B cell (primary cell): ENCODE results near the gene PRDX1. TPM values are rescaled to one million over a fixed set of nuclear protein-coding genes. Genes with fewer than 3 reads are reported as not detected.

Experiments
- ATAC-seq: fragments of 200-7000 bp; cut with Tn5 transposase; one replicate; pipeline ENCODE4 v1.10.0; 2021; ENCODE audit warnings: low read depth, mild to moderate bottlenecking, moderate number of reproducible peaks, moderate library complexity
- CTCF ChIA-PET: fragments of 350-600 bp; sonication (Branson Sonifier 250); formaldehyde crosslinking; loops from one replicate; lab custom pipeline; 2021; ENCODE audit warnings: antibody characterized with exemption, inconsistent platforms; lab: Charles Lee
- POLR2A ChIA-PET: fragments of 350-600 bp; sonication (Branson Sonifier 250); formaldehyde crosslinking; loops from one replicate; lab custom pipeline; 2021; ENCODE audit warnings: antibody characterized with exemption; lab: Charles Lee
- DNase-seq: peaks from one replicate; pipeline ENCODE4 v3.0.0; 2013
- H2AFZ ChIP-seq: 2 replicates; pipeline ENCODE4 v1.6.1; 2012; ENCODE audit warnings: mild to moderate bottlenecking, low read depth, low read length; ENCODE audit not compliant: insufficient read depth, poor library complexity, severe bottlenecking
- H3K27ac ChIP-seq, 2 donors: 1 replicate in 1 of 2; 2 replicates in 1 of 2; pipeline ENCODE4 v1.5.1; 2012 to 2013; ENCODE audit warnings: low read length in 2 of 2, mild to moderate bottlenecking in 2 of 2, moderate library complexity in 1 of 2
- H3K27me3 ChIP-seq, 4 experiments: fragments of 200-600 bp in 1 of 4; sonication (generic) in 1 of 4; replicated peaks in 1 of 4; 1 replicate in 2 of 4; 2 replicates in 2 of 4; pipeline versions ENCODE4 v1.6.1 to v1.7.0; 2013 to 2016; ENCODE audit warnings: low read length in 3 of 4, mild to moderate bottlenecking in 2 of 4, mixed read lengths in 1 of 4, moderate library complexity in 1 of 4; ENCODE audit not compliant: insufficient read depth in 4 of 4, control insufficient read depth in 3 of 4; ENCODE audit errors: control extremely low read depth in 1 of 4
- H3K36me3 ChIP-seq, 2 experiments: replicated peaks in 1 of 2; 1 replicate in 1 of 2; 2 replicates in 1 of 2; pipeline versions ENCODE4 v1.6.1 to v1.7.1; 2013; ENCODE audit warnings: low read length in 1 of 2; ENCODE audit not compliant: insufficient read depth in 2 of 2, control insufficient read depth in 1 of 2; ENCODE audit errors: control extremely low read depth in 1 of 2, extremely low read depth in 1 of 2
- H3K4me1 ChIP-seq, 2 donors: fragments of 200-600 bp in 1 of 2; sonication (generic) in 1 of 2; 1 replicate in 1 of 2; 2 replicates in 1 of 2; pipeline versions ENCODE4 v1.5.1 to v1.6.1; 2013 to 2017; ENCODE audit warnings: low read length in 2 of 2; ENCODE audit not compliant: control insufficient read depth in 2 of 2, insufficient read depth in 2 of 2
- H3K4me2 ChIP-seq: replicated peaks from 2 replicates; pipeline ENCODE3; 2012; ENCODE audit warnings: mild to moderate bottlenecking, low read depth, low read length; ENCODE audit not compliant: poor library complexity, severe bottlenecking
- H3K4me3 ChIP-seq, 5 experiments: fragments of 200-600 bp in 1 of 5; sonication (generic) in 1 of 5; 1 replicate in 3 of 5; 2 replicates in 2 of 5; pipeline versions ENCODE4 v1.5.1 to v1.7.0; 2011 to 2016; ENCODE audit warnings: low read length in 4 of 5, mild to moderate bottlenecking in 4 of 5, low read depth in 2 of 5, control low read depth in 1 of 5, moderate library complexity in 1 of 5; ENCODE audit not compliant: insufficient read depth in 1 of 5; ENCODE audit errors: control extremely low read depth in 1 of 5, extremely low read depth in 1 of 5
- H3K79me2 ChIP-seq: fragments of 200-600 bp; sonication (generic); one replicate; pipeline ENCODE4 v1.6.0; 2016; ENCODE audit warnings: low read length; ENCODE audit not compliant: control insufficient read depth, insufficient read depth
- H3K9ac ChIP-seq: fragments of 200-600 bp; sonication (generic); 2 replicates; pipeline ENCODE4 v1.6.1; 2017; ENCODE audit warnings: mild to moderate bottlenecking, low read length, moderate library complexity
- H3K9me3 ChIP-seq, 3 donors: one replicate each; pipeline versions ENCODE4 v1.6.1 to v1.7.1; 2013; ENCODE audit warnings: low read length in 2 of 3; ENCODE audit not compliant: control insufficient read depth in 2 of 3, insufficient read depth in 1 of 3; ENCODE audit errors: control extremely low read depth in 1 of 3
- H4K20me1 ChIP-seq: 2 replicates; pipeline ENCODE4 v1.6.0; 2012; ENCODE audit warnings: mild to moderate bottlenecking, low read length; ENCODE audit not compliant: insufficient read depth, control insufficient read depth, poor library complexity, severe bottlenecking
- H3K27ac Mint-ChIP-seq: one replicate; pipeline ENCODE4 v1.8.0; 2021; ENCODE audit warnings: mixed read lengths
- H3K27me3 Mint-ChIP-seq: one replicate; pipeline ENCODE4 v1.8.0; 2021; ENCODE audit warnings: mixed read lengths
- H3K4me1 Mint-ChIP-seq: one replicate; pipeline ENCODE4 v1.8.0; 2021; ENCODE audit warnings: mixed read lengths
- H3K4me3 Mint-ChIP-seq: one replicate; pipeline ENCODE4 v1.8.0; 2021; ENCODE audit warnings: mixed read lengths
- H3K9me3 Mint-ChIP-seq: one replicate; pipeline ENCODE4 v1.8.0; 2022; ENCODE audit warnings: mixed read lengths; ENCODE audit not compliant: insufficient read depth
- CTCF ChIP-seq: fragments of 200-600 bp; IDR thresholded peaks from one replicate; pipeline ENCODE4 v1.8.0; 2022; ENCODE audit warnings: antibody characterized with exemption, mild to moderate bottlenecking
- EZH2 ChIP-seq: IDR thresholded peaks from 2 replicates; pipeline ENCODE4 v1.6.1; 2012; ENCODE audit warnings: borderline replicate concordance, low read depth, mild to moderate bottlenecking, moderate library complexity, low read length; ENCODE audit not compliant: insufficient read depth, poor library complexity, severe bottlenecking
- WGBS: methylation state at CpG from one replicate; pipeline ENCODE4 v1.1.5; 2013; ENCODE audit warnings: missing lambda C conversion rate; ENCODE audit not compliant: insufficient coverage; 5-methylcytosine and 5-hydroxymethylcytosine counted together
- intact Hi-C: fragments of 100-400 bp; cut with micrococcal nuclease; formaldehyde crosslinking; loops from one replicate; pipeline ENCODE4 v1.10.0; 2022
- polyA plus RNA-seq: library from polyadenylated mRNA; depleted of rRNA; stranded (reverse); fragments of >200 nt; gene quantifications from 2 replicates; pipeline ENCODE4 v1.2.3, GENCODE V29; 2012
- total RNA-seq, 2 donors: library from RNA; stranded (reverse); fragments of 120-200 nt in 1 of 2; gene quantifications; 1 replicate in 1 of 2; 2 replicates in 1 of 2; pipeline versions ENCODE4 v1.2.3 to v1.2.4, GENCODE V29; 2013 to 2022

Gene PRDX1
- total and polyA plus RNA-seq, 2 donors (not counting 1 experiment from before 2014, with no cell fraction given): 56.4 to 104 TPM

GRCh38 chr1:45488666-45489377 is 32.9 kb downstream of the PRDX1 start:
- Histone ChIP-seq H3K79me2 (peaks cover 60% of the 10 kb centered on the region), H3K27ac (no peak overlapping the region), H3K27me3 (no peaks in the 10 kb centered on the region), H3K9ac (no peak overlapping the region), H2AFZ (no peak overlapping the region), H3K4me1 (peaks cover 28% of the 10 kb centered on the region in 2 donors), H3K4me3 (peak overlapping the region in 2 of 5 experiments; percentile 83 to 84), H4K20me1 (peaks cover 10% of the 10 kb centered on the region), H3K36me3 (peaks cover 0 to 4% of the 10 kb centered on the region in 2 experiments), H3K9me3 (no peaks in the 10 kb centered on the region), H3K4me2 (peak overlapping the region; percentile 84)
- CTCF ChIA-PET: interaction anchor here (0.6 to 11.0 kb wide), 9 partner anchors 11 to 704 kb away, joined by 3 to 478 read pairs (median 3); partner anchors contain the start of genes CCDC163, HECTD3 and MMACHC
- intact Hi-C loops: no loop called here
- Mint-ChIP-seq H3K9me3 (no peaks in the 10 kb centered on the region), H3K27ac (peak overlapping the region; percentile 38), H3K4me3 (peak overlapping the region; percentile 23), H3K27me3 (no peaks in the 10 kb centered on the region), H3K4me1 (peaks cover 22% of the 10 kb centered on the region)
- 65% methylated on average over 4 of the region's 10 CpGs for WGBS
- TF ChIP-seq CTCF: no peak
- TF ChIP-seq EZH2: no peak
- POLR2A ChIA-PET: interaction anchor here (0.5 kb wide), 1 partner anchor 57 kb away, joined by 6 read pairs; no protein-coding TSS in a partner anchor
- no peak for ATAC-seq
- DNase-seq: no peak

DNA sequence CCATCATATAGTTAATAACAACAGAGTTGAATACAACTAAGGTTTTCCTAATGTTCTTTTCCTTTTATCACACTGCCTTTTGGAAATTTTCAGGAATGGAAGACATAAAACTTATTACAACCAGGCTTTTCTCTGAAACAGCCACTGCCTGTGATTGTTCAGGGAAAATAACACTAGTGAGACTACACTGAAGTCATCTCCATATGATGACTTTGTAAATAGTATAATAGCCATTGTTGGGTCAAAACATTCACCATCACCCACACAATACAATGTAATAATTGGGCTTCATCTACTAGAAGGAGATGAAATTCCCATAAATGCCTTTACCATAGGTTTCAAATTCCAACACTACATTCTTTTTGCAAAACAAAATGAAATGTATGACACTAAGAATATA is 35.7 kb downstream of the PRDX1 start:
- ChIA-PET POLR2A (no interaction called here), CTCF (interaction anchor here (0.6 to 1.0 kb wide), 3 partner anchors 20 to 126 kb away, joined by 3 to 4 read pairs (median 3); no protein-coding TSS in a partner anchor)
- Histone ChIP-seq H3K9me3 (peaks cover 0 to 3% (median 0%) of the 10 kb centered on the region in 3 donors), H3K4me1 (peaks cover 13 to 16% of the 10 kb centered on the region in 2 donors), H2AFZ (no peak overlapping the region), H3K79me2 (peaks cover 60% of the 10 kb centered on the region), H4K20me1 (peaks cover 15% of the 10 kb centered on the region), H3K27ac (no peak overlapping the region), H3K36me3 (no peaks in the 10 kb centered on the region), H3K27me3 (no peaks in the 10 kb centered on the region), H3K9ac (no peak overlapping the region), H3K4me2 (no peak overlapping the region), H3K4me3 (no peak overlapping the region)
- Mint-ChIP-seq H3K9me3 (no peaks in the 10 kb centered on the region), H3K27ac (no peak overlapping the region), H3K27me3 (no peaks in the 10 kb centered on the region), H3K4me1 (peaks cover 16% of the 10 kb centered on the region), H3K4me3 (no peak overlapping the region)
- ATAC-seq (no peak), DNase-seq (no peak)
- TF ChIP-seq EZH2: no peak
- TF ChIP-seq CTCF: no peak
- intact Hi-C loops: no loop called here
